Mucosa of descending colon (tissue), 3 donors: ENCODE data around the gene TGIF2. TPM values are rescaled to one million over a fixed set of nuclear protein-coding genes. Genes with fewer than 3 reads are reported as not detected.

ENCODE experiments used
- ATAC-seq: fragments of 200-7000 bp; cut with Tn5 transposase; one replicate; pipeline ENCODE4 v1.9.1; 2020; ENCODE audit warnings: mild to moderate bottlenecking, moderate library complexity
- DNase-seq, 3 donors: peaks; one replicate each; pipeline ENCODE4 v3.0.0-alpha.2; 2020
- H3K36me3 ChIP-seq: fragments of 200-600 bp; one replicate; pipeline ENCODE4 v1.8.0; 2021; ENCODE audit warnings: low read depth, mild to moderate bottlenecking
- H3K4me1 ChIP-seq: fragments of 200-600 bp; one replicate; pipeline ENCODE4 v1.8.0; 2021; ENCODE audit warnings: low read depth, mild to moderate bottlenecking
- H3K4me3 ChIP-seq: fragments of 200-600 bp; one replicate; pipeline ENCODE4 v1.8.0; 2021; ENCODE audit warnings: mild to moderate bottlenecking
- H3K9me3 ChIP-seq: fragments of 200-600 bp; one replicate; pipeline ENCODE4 v1.8.0; 2021; ENCODE audit warnings: mild to moderate bottlenecking
- CTCF ChIP-seq: fragments of 200-600 bp; IDR thresholded peaks from one replicate; pipeline ENCODE4 v1.8.0; 2022; ENCODE audit warnings: antibody characterized with exemption, mild to moderate bottlenecking
- intact Hi-C, 2 donors: fragments of 100-400 bp; cut with DNase I in 1 of 2; cut with micrococcal nuclease in 1 of 2; formaldehyde crosslinking; loops; one replicate each; pipeline versions ENCODE4 v1.11.0 to v1.11.1; 2022; cut with DNase I, micrococcal nuclease
- total RNA-seq, 3 donors: library from RNA; stranded (reverse); fragmentation: NEBNext Ultra II Directional in 2 of 3; extraction: Animal tissue kit (Norgen Biotek cat#: 25700) in 2 of 3; gene quantifications; one replicate each; pipeline versions ENCODE4 v1.2.1 to v1.2.4, GENCODE V29; 2021 to 2023
- donor health status: DM: no; HTN: no; CAD: no; lungs with moderate emphysema.
- donor health status: DM: no; HTN: no; CAD: no.
- donor health status: DM: no; HTN: yes; CAD: no.

The TGIF2 gene
- total RNA-seq, 3 donors from 2014 or later: 4.2 to 13.3 (median 6.5) TPM

GRCh38 chr20:36544134-36545018 lies 29.0 kb upstream of the TGIF2 start:
- Histone ChIP-seq H3K4me1 (no peaks in the 10 kb centered on the region), H3K9me3 (no peaks in the 10 kb centered on the region), H3K36me3 (no peaks in the 10 kb centered on the region), H3K4me3 (no peak overlapping the region)
- TF ChIP-seq CTCF: no peak
- no peak for ATAC-seq
- intact Hi-C loops: loop anchor here in 1 of 2 donors (10.0 kb wide), 1 partner anchor 80 kb away; no protein-coding TSS in a partner anchor
- DNase-seq: no peak

- intact Hi-C loops: loop anchor here in 1 of 2 donors (10.0 kb wide), 1 partner anchor 81 kb away; no protein-coding TSS in a partner anchor
- no peak for TF ChIP-seq CTCF
- no peaks in the 10 kb centered on the region for H3K9me3 ChIP-seq
- no peaks in the 10 kb centered on the region for H3K4me1 ChIP-seq
- no peak overlapping the region for H3K4me3 ChIP-seq
- H3K36me3 ChIP-seq: no peaks in the 10 kb centered on the region
- no peak for DNase-seq
- no peak for ATAC-seq
Measured at GRCh38 chr20:36546111-36546736, 27.2 kb upstream of the TGIF2 start.

GRCh38 chr20:36547186-36548005 lies 26.0 kb upstream of the TGIF2 start:
- Histone ChIP-seq H3K4me1 (no peaks in the 10 kb centered on the region), H3K9me3 (no peaks in the 10 kb centered on the region), H3K4me3 (no peak overlapping the region), H3K36me3 (no peaks in the 10 kb centered on the region)
- intact Hi-C loops: loop anchor here in 1 of 2 donors (10.0 kb wide), 1 partner anchor 83 kb away; no protein-coding TSS in a partner anchor
- ATAC-seq: no peak
- TF ChIP-seq CTCF: no peak
- no peak for DNase-seq

GRCh38 chr20:36548006-36548315 lies 25.4 kb upstream of the TGIF2 start:
- Histone ChIP-seq H3K4me3 (no peak overlapping the region), H3K9me3 (no peaks in the 10 kb centered on the region), H3K4me1 (no peaks in the 10 kb centered on the region), H3K36me3 (no peaks in the 10 kb centered on the region)
- intact Hi-C loops: loop anchor here in 1 of 2 donors (10.0 kb wide), 1 partner anchor 83 kb away; no protein-coding TSS in a partner anchor
- no peak for ATAC-seq
- TF ChIP-seq CTCF: no peak
- no peak for DNase-seq
